ENCODE results near the gene PSMB1.

PSMB1 gene

GRCh38 chr6:170552765-170553533, at the start of gene PSMB1:
Gene PSMB1 (minus strand): TSS chr6:170553307. CDS start chr6:170553242, 65 bp downstream.
- DNase-seq (ENCODE audit: low spot score): peak; percentile 97

DNA sequence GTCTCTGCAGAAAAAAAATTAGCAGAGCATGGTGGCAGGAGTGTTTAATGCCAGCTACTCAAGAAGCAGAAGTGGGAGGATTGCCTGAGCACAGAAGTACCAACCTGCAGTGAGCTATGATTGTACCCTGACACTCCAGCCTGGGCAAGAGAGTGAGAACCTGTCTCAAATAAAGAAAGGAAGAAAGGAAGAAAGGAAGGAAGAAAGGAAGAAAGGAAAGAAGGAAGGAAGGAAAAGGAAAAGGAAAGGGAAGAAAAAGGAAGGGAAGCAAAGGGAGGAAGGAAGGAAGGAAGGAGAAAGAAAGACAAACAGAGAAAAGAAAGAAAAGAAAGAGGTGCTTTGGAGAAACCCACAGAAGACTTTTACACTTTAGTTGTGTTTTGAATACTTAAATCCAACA, 44.2 kb upstream of the PSMB1 start:
- no peak for DNase-seq (ENCODE audit: low spot score)

- DNase-seq (ENCODE audit: low spot score): no peak
Observed at GRCh38 chr6:170596426-170596825, 43.3 kb upstream of the PSMB1 start.

DNA sequence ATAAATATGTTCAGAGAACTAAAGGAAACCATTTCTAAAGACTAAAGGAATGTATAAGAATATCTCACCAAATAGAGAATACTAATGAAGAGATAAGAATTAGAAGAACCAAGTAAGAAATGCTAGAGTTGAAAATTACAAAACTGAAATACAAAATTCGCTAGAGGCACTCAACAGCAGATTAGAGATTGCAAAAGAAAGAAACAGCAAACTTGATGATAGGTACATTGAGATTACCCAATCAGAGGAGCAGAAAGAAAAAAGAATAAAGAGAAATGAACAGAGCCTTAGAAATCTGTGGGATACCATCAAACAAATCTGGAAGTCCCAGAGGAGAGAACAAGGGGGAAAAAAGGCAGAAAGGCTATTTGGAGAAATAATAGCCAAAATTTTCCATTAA, 37.6 kb upstream of the PSMB1 start:
- no peak for DNase-seq (ENCODE audit: low spot score)

GRCh38 chr6:170584954-170585498, 31.9 kb upstream of the PSMB1 start:
- DNase-seq (ENCODE audit: low spot score): peak; percentile 7

DNA sequence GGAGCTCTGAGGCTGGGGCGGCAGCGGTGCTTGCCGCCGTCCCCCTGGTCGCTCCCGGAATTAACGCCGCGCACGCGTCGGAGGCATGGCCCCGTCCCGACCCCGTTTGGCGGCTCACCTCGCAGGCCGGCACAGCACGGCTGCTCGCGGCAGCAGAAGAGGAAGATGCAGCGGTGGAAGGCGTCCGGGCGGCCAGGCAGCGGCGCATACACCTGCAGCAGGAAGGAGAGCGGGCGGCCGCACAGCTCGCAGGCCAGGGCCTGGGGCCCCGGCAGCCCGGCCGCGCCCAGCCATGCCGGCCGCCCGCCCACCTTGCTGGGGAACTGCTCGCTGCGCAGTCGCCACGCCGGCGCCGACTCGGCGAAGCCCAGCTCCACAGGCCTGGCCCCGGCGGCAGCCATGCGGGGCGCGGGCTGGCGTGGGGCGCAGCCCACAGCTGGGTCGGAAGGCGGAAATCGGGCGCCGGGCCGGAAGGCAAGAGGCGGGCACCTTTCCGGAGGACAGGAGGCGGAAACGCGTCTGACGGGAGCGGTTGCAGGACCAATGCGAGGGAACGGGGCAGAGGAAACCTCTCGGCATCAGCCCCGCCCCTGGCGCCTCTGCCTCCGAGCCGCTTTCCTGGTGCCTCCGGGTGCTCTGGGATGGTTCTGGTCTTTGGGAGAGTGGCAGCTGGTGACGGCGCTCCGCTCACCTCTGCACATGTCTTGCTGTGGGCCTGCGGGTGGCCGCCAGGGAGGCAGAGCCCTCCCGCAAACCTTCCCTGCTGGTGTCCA, 31.3 kb upstream of the PSMB1 start, which contains the start of gene PDCD2:
PDCD2 (minus strand) TSS at position 457 of the 773 bp plus-strand sequence; CDS start at position 401, 56 bp downstream.
- DNase-seq (ENCODE audit: low spot score): peak; percentile 90

DNA sequence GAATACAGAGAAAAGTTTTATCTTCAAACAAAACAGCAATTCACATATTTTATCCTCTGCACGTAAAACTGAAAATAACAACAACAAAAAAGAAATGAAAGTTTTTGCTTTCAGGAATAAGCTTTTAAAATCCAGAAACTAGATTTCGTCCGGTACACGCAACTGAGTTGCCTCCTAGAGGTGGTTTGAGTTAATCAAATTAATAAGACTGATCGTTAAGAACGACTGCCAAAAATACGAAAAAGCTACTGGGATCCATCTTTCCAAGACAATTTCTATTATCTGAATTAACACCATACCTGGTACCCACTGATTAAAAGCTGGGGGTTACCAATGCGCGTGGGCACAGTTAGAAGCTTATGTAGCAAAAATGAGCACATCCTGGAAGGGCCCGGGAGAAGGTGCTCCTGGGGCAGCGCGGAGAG, 30.7 kb upstream of the PSMB1 start:
- DNase-seq (ENCODE audit: low spot score): peak; percentile 13

DNA sequence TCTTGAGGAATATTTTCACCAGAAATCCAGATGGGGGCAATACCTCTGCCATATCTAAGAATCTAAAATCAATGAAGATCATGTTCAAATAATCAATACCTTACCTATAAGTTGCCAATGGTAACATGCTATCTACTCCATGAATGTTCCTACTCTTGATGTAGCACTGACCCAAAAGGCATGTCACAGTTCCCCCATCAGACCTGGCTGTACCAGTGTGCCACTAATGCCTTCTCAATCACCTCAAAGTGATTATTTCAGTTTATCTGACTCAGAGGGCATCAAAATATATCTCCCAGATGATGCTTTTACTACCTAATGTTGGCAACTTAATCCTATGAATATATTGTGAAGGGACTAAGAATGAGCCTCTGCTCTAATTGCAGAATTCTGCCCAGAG, 25.8 kb upstream of the PSMB1 start:
- no peak for DNase-seq (ENCODE audit: low spot score)

DNA sequence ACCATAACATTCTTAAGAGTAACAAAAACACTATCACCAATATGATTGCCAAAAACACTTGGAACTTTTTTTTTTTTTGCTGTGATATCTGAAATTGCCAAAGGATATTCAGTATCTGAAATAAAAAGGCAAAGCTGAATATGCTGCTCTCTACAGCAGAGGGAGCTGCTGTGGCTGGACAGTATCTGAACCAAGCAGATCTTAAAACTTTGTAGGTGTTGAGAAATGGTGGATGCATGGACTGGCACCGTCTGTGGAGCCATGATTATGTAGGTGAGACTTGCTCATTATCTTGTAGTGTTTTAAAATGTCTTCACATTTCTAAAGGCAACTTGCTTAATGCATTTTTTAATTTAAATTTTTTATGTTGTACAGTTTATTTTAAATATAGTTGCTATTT, 22.1 kb upstream of the PSMB1 start:
- no peak for DNase-seq (ENCODE audit: low spot score)

DNA sequence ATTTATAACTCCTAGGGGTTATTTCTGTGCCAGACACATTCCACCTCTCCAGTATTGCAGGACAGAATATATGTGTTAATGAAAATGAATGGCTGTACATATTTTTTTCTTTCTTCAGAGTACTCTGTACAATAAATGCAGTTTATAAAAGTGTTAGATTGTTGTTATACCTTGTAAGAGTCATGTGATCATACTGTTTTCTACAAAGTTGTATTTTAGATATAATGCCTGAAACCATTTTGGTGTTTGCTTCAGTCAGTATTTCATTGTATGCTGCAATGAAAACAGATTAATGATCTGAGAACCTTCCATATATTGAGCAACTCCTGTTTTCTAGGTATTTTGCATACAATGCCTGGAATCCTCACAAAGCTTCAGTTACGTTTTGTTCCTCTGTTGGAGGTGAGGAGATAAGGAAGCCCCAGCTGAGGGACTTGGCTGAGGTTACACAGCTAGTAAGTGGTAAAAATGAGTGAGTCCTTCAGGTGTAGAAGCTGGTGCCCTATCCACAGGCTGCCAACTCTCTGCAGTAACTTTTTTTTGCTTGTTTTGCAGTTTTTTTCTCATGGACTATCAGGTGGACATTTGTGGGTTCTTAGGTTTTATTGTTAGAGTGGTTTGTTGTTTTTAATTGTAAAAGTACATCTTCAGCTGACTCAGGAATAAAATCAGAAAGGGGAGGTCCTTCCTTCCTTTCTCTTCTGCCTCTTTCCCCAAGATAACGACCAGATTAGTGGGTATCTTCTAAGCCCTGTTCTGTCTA, 19.8 kb upstream of the PSMB1 start:
- DNase-seq (ENCODE audit: low spot score): no peak

DNA sequence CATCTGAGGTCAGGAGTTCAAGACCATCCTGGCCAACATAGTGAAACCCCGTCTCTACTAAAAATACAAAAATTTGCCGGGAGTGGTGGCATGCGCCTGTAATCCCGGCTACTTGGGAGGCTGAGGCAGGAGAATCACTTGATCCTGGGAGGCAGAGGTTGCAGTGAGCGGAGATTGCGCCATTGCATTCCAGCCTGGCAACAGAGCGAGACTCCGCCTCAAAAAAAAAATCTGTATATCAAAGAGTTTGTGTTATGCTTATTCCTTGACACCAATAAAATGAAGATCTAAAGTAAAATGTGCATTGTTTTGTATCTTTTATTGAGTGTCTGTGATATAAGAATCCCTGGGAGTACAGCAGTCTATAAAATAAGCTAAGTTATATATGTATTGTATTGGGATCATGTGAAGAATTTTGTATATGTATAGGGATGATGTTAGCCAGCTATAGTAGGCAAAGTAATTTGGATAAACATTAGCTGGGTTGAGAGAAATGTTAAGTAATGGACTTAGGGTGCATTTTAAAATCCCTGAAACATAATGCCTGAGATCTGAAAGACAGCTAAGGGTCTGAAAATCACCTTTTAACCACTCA, 11.9 kb upstream of the PSMB1 start:
- DNase-seq (ENCODE audit: low spot score): no peak

DNA sequence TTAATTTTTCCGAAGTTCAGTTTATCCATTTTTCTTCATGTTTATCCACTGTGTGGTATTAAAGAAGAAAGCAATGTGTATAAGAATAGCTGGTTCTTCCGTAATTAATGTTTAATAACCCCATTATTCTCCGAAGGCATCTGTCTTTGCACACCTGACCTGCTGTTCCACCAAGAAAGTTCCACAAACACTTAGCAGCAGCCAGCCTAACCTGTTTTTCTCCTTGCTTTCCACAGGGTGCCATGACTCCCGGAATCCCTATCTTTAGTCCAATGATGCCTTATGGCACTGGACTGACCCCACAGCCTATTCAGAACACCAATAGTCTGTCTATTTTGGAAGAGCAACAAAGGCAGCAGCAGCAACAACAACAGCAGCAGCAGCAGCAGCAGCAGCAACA, 8.4 kb upstream of the PSMB1 start:
- no peak for DNase-seq (ENCODE audit: low spot score)

- no peak for DNase-seq (ENCODE audit: low spot score)
Observed at GRCh38 chr6:170555305-170555704, 2.2 kb upstream of the PSMB1 start.

GRCh38 chr6:170554796-170555137, 1.7 kb upstream of the PSMB1 start:
- no peak for DNase-seq (ENCODE audit: low spot score)

DNA sequence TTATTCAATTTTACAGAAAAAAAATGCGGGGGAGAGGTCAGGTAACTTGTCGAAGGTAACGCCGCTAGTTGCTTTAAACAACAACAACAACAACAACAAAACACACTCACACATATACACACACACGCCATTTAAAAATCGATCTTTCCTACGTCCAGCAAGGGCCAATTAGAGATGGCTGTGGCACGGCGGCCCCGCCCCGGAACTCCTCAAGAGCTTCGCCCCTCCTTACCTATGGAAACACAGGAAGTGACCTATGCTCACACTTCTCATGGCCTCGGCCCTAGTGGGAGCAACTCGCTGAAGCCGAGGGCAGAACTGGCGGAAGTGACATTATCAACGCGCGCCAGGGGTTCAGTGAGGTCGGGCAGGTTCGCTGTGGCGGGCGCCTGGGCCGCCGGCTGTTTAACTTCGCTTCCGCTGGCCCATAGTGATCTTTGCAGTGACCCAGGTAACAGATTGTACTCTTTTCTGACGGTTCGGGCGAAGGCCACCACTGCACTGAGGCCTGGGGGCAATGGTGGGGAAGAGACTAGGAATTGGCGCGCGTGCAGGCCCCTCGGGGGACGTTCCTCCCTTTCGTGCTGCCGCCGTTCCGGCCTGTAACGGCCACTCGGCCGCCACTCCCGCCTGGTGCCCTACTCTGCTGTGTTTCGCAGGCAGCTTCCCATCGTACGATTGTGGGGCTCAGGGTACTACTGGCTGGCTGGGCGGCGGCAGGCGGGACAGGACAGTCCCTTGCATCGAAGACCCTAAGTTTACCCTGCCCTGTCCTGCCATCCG, 1.1 kb upstream of the PSMB1 start, which contains the start of gene TBP:
TBP (plus strand) TSS at position 357 of the 783 bp plus-strand sequence. CDS start 2,661 bp downstream, outside the sequence.
- DNase-seq (ENCODE audit: low spot score): peak; percentile 99

DNA sequence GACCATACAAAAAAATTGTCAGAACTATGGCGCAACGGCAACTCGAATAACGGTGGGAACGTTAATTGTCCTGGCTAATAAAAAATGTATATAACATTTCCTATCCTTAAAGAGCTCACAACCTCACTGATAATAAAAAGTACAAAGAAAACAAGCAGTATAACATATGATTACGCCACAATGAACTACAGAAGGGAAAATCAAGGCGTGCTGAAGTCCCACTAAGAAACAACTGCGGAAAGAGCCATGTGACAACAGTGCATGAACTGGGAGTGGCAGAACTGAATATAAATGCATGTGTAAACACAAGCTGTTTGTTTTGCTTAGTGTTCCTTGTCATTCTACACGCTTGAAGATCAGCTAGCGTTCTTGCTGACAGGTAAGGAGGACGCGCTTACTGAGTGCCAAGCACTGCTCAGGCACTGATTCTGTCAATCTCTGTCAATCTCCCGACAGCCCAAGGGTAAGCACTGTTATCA, 466 bp upstream of the PSMB1 start:
- no peak for DNase-seq (ENCODE audit: low spot score)

DNA sequence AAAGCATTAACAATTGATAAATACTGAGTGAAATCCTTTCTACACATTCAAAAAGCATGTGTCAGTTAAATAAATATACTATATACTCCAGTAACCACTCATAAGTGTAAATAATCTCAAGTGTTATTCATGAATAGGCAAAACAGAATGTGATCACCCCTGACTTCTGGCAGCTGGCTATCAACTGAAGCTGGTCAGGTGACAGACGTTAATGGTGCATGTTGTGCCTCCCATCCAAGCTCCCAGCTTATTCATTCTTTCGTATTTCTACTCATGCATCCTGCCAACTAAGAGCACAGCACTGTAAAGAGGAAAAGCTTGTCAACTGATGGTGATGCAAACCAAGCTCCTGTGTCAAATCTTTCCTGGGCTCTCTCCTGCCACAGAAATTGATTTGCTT, 7.7 kb downstream of the PSMB1 start:
- no peak for DNase-seq (ENCODE audit: low spot score)

DNA sequence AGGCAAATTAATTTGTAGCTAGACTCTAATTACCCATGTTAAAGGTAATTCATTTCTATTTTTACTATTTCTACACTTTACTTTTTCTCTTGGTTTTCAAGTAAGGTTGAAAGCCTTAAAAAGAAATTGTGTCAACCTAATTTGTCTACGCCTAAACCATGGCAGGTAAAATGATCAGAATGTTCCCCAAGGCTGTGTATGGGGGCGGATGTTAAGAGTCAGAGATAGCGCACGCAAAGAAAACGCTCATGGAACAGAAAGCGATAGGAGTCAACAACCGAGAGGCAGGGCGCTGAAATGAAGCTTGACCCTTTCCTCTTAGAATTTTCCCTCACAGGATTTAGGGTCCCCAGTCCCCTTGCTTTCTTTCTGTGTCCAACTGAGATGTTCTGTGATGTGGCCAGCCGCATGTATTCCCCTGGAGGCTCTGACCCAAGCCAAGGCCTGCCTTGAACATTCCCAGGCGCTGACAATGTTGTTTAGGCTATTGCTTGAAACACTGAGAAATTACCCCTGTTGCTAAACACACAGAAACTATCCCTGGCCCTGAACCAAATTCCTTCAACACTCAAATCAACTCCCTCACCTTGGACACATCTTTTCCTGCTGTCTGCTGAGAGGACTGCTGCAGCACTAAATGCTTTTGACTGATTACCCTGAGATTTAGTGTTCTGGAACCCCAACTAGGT, 10.9 kb downstream of the PSMB1 start:
- no peak for DNase-seq (ENCODE audit: low spot score)

- DNase-seq (ENCODE audit: low spot score): no peak
Observed at GRCh38 chr6:170537329-170537728, 15.8 kb downstream of the PSMB1 start.

DNA sequence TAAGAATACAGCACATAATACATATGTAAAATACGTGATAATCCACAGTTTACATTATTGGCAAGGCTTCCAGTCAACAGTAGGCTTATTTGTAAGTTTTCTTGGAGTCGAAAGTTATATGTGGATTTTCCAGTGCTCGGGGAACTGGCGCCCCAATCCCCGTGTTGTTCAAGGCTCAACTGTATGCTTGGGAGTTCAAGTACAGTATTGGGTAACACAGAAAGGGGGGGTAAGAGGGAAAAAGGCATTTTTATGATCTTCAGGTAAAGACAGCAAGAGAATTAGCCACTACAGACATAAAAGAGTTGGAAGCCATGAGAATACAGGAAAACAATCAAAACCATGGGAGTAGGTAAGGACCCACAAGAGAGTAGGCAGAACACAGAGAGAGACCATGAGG, 16.4 kb downstream of the PSMB1 start:
- DNase-seq (ENCODE audit: low spot score): no peak
